HG02970 (cell line): Measurements from ENCODE around the gene IL17F.
"Not testable (repeated sequence)": the region's sequence is repeated elsewhere in the genome, so short reads cannot be mapped to it uniquely, and the experiment has no call there.

Experiments
- ATAC-seq: cut with Tn5 transposase; IDR thresholded peaks from one replicate; pipeline ENCODE4 v1.9.1; 2021; ENCODE audit warnings: mild to moderate bottlenecking, moderate library complexity, moderate number of reproducible peaks; ENCODE audit not compliant: unreplicated experiment, low FRiP score

The IL17F gene

DNA sequence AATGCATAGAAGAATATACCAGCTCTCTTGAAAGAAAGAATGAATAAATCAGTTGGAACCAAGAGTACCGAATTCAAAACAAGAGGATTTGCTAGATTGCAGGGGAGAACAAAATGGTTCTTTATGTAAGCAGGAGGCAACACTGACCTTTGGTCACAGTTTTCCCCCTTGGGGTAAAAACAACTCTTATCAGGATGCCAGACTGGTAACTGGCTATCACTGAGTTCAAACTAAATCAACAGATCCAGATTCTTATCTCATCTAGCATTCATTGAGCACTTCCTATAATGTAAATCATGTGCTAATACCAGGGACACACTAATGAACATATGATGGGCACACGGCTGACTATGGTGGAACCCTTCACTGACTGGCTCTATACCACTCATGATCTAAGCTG, 4.8 kb upstream of the IL17F start:
- no peak for ATAC-seq

DNA sequence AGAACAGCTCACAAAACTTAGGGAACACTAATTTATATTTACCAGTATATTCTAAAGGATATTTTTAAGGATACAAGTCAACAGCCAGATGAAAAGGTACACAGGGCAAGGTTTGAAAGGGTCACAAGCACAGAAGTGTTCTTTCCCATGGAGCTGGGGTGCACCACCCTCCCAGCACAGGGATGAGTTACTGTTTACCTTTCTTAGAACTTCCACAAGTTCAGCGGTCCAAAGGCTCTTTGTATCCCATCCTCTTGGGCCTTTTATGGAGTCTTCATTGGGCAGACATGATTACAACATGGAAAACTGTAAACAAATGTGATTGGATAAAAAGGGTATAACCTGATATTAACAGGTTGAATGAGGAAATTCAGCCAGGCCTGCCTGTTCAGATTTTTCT, 1.1 kb upstream of the IL17F start:
- no peak for ATAC-seq

DNA sequence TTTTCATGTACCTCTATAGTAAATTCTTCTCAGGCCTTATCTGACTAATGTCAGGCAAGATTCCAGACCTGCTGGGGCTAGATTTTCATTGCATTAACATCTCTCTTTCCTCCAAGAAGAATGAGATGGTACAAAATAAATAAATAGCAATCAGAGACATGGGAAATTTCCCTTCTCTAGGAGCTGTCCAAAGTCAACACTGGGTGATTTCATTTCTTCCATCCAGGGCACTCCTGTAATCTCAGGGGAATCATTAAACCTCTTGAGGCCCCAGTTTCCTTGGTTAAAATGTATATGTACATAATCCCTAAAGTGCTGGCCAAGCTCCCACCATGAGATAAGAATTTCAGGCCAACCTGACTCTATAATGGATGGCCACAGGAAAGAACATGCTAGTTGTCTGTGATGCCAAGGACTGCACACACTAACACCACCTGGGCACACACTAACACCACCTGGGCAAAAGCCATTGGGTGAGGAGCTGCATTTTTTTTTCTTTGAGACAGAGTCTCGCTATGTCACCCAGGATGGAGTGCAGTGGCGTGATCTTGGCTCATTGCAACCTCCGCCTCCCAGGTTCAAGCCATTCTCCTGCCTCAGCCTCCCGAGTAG, 912 bp downstream of the IL17F start:
- no peak for ATAC-seq

DNA sequence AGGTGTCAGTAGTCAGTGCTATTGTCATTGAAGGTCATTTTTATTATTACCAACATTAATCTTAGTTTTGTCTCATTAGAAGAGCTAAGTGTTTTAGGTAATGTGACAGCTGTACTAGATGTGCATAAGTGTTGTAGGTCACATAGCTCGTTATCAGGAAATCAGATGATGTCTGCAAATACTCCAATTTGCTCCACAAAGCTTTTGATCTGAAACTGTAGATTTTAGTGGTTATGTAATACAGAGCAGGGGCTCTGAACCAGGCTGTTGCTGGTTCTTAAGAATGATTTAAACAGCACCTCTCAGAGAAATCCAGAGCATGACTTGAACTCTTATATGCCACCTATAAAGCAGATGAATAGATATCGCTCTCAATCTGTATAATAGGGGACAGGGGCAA, 2.5 kb downstream of the IL17F start:
- no peak for ATAC-seq

DNA sequence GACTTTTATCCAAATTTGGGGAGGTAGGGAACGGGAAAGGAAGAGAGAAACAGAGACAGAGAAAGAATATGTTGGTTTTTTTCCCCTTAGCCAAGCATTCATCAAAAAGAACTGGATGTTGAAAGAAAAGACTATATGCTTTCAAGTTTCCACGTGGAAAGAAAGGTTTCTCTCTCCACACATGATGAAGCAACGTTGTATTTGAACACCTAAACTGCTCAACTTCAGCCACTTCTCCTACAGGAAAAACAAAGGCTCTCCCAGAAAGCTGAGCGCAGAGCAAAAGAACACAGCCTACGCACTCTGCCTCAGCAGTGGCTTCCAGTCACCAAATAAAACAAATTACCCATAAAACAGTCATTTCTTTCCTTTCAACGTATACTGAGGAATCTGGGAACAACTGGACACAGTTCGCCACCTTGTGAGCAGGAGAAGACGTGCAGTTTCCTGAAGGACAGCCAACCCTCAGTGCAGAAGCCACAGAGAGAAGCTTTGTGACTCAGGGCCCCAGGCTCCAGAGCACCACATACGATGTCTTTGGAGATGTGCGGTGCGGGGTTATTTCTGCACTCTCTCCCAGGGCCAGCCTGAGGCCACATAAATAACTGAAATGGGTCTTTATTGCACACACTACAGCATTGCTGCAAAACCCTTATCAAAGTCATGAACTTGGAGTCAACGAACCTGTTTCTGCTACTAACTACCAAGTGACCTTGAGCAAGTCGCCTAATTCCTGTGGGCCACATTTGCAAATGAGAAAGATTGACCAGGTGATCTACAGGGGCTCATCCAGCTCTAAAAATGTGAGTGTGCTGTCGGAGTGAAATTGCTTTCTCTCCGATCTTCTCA, 10.1 kb downstream of the IL17F start:
- ATAC-seq, result no peak

DNA sequence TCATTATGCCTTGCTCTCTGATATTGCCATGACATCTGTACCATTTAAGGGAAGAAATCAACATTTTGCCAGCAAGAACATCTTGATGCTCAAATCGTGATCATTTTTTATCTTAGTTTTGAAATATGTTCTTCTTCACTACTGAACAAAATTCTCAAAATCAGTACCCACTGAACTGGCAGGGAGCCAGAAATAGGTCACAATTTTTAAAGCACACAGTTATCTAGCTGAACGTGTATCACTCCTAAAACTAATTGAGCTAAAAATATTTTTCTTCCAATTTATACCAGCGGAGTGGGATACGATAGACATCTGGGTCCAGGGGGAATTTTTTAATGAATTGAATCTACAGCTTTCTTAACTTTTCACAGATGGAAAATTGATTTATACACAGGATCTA, 11.3 kb downstream of the IL17F start:
- ATAC-seq, result no peak

DNA sequence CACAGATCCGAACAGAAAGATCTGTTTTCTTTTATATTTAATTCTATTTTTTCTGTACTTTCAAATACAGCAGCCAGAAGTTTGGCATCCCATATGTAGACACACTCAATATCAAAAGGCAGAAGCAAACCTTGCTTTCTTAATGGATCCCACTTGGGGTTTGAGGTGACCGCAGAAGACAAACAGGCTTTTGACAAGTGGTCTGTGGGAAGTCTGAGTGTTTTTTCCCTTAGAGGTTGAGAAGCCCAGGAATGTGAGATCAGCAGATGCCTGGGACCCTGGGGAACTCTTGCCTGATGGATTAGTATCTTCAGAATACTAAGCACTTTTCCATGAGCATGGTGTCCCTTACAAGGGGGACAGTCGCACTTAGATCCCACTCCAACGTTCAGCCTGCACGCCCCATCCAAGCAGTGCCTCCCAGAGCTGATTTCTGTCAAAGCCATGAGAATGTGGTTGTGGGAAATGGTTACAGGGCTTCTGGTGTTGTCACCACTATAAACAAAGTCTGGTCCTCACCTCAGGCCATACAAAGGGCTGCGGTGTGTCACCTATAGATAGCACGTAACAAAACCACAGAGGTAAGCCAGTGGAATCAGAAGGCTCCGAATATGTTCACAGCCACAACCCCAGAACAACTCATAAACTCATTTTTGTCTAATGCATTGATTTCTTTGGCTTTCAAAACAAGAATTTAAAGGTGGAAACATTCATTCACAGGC, 12.7 kb downstream of the IL17F start:
- ATAC-seq, result no peak

DNA sequence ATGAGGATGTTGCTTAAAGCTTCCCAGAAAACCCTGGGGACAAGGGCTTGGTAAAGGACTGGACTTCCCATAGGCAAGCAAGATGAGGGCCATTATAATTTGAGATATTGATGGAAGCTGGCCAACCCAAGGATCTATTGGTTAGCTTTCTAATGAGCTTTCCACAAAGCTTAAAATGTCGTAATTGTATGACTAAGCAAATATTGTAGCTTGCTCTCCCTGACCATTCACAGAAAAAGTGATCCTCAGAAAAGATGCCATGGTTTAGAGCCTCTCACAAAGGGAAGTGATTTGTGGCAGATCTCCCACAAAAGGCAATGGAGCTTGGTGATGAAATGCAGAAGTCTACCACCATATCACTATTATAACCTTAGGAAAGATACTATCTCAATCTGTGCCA, 13.6 kb downstream of the IL17F start:
- no peak for ATAC-seq

DNA sequence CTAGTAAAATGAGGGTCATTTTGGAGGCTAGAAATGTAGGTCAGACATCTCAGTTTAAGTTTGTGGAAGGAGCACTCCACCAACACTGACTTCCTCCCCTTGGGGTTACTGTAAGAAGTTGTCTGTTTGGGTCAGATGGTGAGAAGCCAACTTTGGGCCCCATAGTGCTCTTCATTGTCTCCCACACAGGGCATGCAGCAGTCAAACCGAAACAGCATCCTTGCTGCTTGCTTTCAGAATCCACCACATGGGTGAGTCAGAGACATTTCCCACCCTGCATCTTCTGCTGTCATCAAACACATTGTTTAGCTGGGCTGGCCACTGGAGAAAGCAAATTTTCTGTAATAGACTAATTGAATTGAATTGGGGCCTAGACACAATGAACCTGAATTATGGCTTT, 16.8 kb downstream of the IL17F start:
- ATAC-seq, result peak; percentile 100

DNA sequence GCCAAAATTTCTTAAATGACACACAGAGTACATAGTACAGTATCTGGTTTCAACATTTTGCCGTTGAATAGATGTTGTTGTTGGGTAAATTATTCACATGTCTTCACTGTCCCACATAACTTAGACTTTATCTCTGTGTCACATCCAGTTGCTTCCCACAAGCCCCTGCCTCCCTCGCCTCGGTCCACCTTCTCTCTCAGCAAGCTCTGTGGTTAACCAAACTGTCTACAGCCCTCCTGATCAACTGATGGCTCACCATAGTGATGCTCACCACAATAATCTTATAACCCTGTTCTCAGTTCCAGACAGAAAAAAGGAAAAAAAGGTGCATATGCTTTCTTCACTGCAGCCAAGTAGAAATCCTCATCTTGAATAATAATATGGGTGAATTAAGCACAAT, 23.0 kb downstream of the IL17F start:
- ATAC-seq, result no peak

DNA sequence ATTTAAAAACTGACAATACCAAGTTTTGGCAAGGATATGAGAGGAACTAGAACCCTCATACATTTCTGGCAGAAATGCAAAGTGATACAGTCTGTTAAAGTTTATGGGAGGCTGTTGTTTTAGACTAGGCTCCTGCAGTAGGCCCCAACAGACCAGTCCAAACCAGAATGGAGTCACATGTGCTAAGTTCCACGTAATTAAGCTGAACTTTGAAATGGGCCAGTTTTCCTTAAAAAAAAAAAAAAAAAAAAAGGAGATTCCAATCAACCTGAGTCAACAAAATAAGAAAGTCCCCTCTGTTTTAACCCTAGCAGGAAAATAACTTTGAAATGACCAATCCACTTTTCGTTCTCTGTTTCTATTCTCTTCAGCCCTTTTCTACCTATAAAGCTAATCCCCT, 26.5 kb downstream of the IL17F start:
- no peak for ATAC-seq

DNA sequence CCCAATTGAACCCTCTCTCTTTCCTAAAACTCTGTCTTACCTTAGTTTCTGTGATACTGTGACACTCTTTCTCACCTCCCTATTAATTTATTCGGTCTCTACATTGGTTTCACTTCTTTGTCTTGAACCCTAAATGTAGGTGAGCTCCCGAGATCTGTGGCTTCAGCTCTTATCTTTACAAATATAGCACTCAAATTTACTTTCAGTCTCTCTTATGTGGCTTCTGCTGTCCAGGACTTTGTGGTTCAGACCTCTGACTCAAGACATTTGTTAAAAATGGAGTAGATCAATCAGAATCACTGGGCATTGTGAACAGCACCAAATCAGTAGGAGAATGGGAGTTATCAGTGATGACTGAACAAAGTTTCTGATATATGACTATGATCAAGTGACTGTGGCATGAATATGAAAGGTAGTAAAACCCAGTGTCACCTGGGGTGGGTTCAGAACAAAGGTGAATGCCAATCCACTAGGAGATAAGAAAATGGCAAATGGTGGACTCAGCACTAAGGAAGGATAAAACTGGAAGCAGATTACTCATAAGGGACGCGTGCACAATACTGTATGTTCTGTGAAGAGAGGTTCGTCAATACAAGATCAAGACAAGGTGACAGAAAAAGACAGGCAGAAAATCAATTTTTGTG, 27.2 kb downstream of the IL17F start:
- no peak for ATAC-seq

DNA sequence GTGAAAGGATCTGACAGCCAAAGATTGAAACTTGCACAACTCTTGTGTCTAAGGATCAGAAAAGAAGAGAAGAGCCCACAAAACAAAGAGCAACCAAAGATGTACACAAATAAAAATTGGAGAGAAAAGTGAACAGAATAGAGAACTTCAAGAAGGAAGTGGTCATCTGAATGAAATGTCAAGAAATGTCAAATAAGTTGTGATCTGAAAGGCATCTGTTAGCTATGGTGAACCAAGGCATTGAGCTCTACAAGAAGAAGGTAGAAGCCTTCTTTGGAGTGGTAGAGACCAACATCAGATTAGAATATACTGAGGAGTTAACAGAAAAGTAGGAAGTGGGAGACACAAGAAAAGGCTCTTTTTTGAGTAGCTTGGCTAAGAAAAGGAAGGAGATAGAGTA, 28.5 kb downstream of the IL17F start:
- no peak for ATAC-seq

DNA sequence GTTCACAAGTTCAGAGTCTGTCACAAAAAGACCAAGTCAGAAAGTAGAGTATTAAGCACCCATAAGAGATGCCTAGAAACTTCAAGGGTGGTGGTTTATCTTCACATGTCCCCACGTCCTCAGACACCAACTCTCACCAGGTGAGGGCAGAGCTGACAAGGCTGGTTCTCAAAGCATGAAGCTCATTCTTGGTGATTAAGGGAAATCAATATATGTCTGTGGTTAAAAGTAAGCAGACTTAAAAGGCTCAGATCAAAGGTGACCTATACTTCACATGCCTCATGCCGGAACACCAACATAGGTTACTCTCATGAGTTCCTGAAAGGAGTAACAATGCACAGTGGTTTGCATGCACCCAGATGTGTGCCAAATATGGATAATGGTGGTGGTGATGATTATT, 31.2 kb downstream of the IL17F start:
- ATAC-seq, result no peak

DNA sequence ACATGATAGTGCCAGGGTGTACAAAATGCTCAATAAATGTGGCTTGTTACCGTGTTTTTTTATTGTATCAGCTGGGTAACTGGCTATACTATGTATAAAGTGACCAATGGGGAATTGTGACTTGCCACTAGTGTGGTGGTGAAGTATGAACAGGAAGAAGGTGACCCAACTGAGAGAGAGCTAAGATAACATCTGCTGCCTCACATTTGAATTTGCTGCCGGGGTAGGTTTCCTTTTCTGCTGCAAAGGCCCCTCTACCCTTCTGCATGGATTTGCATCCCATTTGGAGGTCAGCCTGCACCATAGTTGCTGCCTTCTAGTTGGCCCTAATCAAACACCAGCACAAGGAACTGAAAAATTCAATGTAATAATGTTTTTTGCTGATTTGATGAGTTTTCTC, 34.1 kb downstream of the IL17F start:
- no peak for ATAC-seq

DNA sequence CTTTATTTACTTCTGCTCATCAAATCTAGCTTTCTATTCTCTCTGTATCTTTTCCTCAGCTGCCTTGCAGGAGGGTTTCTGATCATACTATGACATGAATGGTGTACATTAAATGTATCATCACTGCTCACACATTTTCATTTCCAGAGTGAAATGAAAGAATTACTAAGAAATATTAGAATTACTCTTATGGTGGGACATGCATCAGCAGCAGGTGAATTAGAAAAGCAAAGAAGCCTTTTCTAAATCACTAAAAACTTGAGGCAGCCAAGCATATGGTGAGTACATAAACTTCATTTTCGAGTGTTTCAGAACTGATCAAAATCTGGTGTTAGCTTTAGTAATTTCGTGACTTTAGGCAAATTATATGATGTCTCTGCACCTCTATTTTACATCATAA, 34.5 kb downstream of the IL17F start:
- no peak for ATAC-seq

DNA sequence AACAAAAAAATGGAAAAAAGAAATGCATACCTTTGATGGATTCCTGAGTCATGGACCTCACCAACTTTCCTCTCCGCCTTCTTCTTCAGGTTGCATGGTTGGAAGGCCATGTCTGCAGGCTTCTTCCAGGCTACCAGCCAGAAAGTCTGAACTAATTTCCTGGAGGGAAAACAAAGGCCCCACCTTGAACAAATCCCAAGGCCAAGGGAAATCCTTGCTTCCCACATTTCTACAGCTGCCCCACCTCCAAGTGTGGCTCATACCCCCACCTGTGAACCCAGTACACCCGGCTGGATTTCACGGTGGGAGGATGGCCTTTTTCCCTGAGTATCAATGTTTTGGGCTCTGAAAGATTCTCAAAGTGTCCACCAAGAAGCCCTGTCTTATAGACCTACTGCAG, 35.7 kb downstream of the IL17F start:
- no peak for ATAC-seq

DNA sequence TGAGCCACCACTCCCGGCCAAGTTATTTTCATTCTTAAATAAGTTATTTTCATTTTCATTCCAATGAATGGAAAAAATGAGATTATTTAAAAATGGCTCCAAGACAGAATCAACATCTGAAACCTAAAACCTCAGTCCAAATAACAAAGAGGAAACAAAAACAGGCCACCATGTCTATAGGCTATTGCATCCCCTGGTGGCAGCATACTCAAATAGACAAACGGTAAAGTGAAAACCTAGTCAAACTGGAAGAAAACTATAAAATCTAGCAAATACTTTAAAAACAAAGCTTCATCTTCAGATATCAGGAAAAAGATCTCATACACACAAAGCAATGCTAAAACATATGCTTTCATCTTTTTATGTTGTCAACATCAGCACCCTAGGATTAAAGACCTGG, 37.2 kb downstream of the IL17F start:
- no peak for ATAC-seq

DNA sequence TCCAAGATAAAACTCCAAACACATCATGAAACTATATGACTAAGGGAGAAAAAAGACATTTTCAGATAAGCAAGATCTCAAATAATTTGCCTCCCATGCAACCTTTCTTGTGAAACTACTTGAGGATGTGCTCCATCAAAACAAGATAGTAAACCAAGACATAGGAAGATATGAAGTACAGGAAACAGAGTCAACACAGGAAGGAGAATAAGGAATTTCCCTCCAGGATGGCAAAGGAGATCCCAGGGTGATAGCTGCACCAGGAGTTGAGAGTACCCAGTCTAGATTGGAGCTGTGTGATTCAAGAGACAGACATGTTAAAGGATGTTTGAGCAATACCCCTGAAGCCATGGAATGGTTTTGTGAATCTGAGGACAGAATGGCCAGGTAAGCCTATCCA, 42.8 kb downstream of the IL17F start:
- no peak for ATAC-seq

DNA sequence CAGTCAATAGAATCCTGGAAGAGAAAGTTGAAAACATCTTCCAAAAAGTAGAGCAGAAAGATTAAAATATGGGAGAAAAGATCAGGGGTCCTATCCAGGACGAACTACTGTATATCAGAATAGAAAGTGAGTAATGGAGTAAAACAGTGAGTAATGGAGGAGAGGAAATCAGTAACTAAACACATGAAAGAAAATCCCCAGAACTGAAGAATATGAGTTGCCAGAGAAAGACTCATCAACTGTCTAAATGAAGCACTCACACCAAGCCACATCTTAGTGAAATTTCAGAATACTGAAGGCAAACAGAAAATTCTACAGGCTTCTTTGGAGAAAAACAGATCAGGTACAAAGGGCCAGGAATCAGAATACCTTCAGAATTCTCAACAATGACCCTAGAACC, 43.3 kb downstream of the IL17F start:
- no peak for ATAC-seq

DNA sequence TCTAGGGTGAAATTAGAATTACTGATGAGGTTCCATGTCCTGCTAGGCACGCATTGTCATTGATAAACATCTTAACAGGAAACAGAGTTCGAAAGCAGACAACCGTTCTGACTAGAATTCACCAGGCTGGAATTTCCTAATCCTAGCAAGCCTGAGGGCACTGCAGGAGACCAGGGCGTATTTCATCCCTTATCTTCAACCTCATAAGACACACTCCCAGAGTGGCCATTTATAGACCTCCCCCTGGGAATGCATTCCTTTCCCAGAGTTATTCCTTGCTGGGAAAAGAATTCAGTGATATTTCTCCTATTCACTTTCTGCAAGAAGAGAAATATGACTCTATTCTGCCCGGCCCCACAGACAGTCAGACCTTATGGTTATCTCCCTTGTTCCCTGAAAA, 44.2 kb downstream of the IL17F start:
- ATAC-seq, result not testable (repeated sequence)
